Hepatocyte (in vitro differentiated cells): ENCODE measurements around the gene PCGF5. TPM values are rescaled to one million over a fixed set of nuclear protein-coding genes. Genes with fewer than 3 reads are reported as not detected.

ENCODE experiments used
- DNase-seq: peaks from one replicate; pipeline ENCODE4 v3.0.0-alpha.2; 2016; ENCODE audit warnings: low spot score
- H2AFZ ChIP-seq: fragments of 200-600 bp; sonication (generic); 2 replicates; pipeline ENCODE4 v1.6.0; 2016; ENCODE audit warnings: antibody characterized with exemption, mild to moderate bottlenecking
- H3K27ac ChIP-seq: fragments of 200-600 bp; sonication (generic); 2 replicates; pipeline ENCODE4 v1.5.1; 2016; ENCODE audit warnings: mild to moderate bottlenecking
- H3K27me3 ChIP-seq: fragments of 200-600 bp; sonication (generic); 2 replicates; pipeline ENCODE4 v1.6.1; 2016
- H3K36me3 ChIP-seq: fragments of 200-600 bp; sonication (generic); replicated peaks from 2 replicates; pipeline ENCODE4 v1.5.1; 2016; ENCODE audit warnings: low read depth; ENCODE audit not compliant: insufficient read depth
- H3K4me1 ChIP-seq: fragments of 200-600 bp; sonication (generic); 2 replicates; pipeline ENCODE4 v1.5.1; 2016; ENCODE audit warnings: mild to moderate bottlenecking, moderate library complexity; ENCODE audit not compliant: insufficient read depth
- H3K4me2 ChIP-seq: fragments of 200-600 bp; sonication (generic); 2 replicates; pipeline ENCODE4 v1.6.0; 2016
- H3K4me3 ChIP-seq: fragments of 200-600 bp; sonication (generic); 2 replicates; pipeline ENCODE4 v1.5.1; 2016; ENCODE audit warnings: mild to moderate bottlenecking
- H3K79me2 ChIP-seq: fragments of 200-600 bp; sonication (generic); 2 replicates; pipeline ENCODE4 v1.6.0; 2017; ENCODE audit warnings: mild to moderate bottlenecking
- H3K9me2 ChIP-seq: fragments of 200-600 bp; sonication (generic); replicated peaks from 2 replicates; pipeline ENCODE4 v1.6.0; 2017; ENCODE audit warnings: mild to moderate bottlenecking; ENCODE audit not compliant: insufficient read depth
- H3K9me3 ChIP-seq: fragments of 200-600 bp; sonication (generic); 2 replicates; pipeline ENCODE4 v1.5.1; 2016; ENCODE audit warnings: low read depth, mild to moderate bottlenecking
- H4K20me1 ChIP-seq: fragments of 200-600 bp; sonication (generic); 2 replicates; pipeline ENCODE4 v1.6.0; 2016; ENCODE audit warnings: mild to moderate bottlenecking; ENCODE audit not compliant: insufficient read depth, poor library complexity, severe bottlenecking
- CTCF ChIP-seq: fragments of 200-600 bp; sonication (generic); IDR thresholded peaks from 2 replicates; pipeline ENCODE4 v1.5.1; 2016; ENCODE audit warnings: antibody characterized with exemption, mild to moderate bottlenecking; ENCODE audit not compliant: poor library complexity
- EZH2 ChIP-seq: fragments of 200-600 bp; sonication (generic); IDR thresholded peaks from 2 replicates; pipeline ENCODE4 v1.6.1; 2016; ENCODE audit warnings: antibody characterized with exemption, mild to moderate bottlenecking, borderline replicate concordance
- EZH2phosphoT487 ChIP-seq: fragments of 200-600 bp; sonication (generic); IDR thresholded peaks from one replicate; pipeline ENCODE4 v1.6.1; 2018; ENCODE audit warnings: antibody characterized with exemption, mild to moderate bottlenecking, low read depth, moderate library complexity; ENCODE audit not compliant: unreplicated experiment, severe bottlenecking
- WGBS: methylation state at CpG from one replicate; pipeline ENCODE4 v1.1.6; 2016; ENCODE audit warnings: low lambda C conversion rate; ENCODE audit errors: missing lambda C conversion rate; 5-methylcytosine and 5-hydroxymethylcytosine counted together
- polyA plus RNA-seq: library from polyadenylated mRNA; unstranded; fragments of >200 nt; fragmentation: Nextera tagmentation; extraction: Ambion mirVana; gene quantifications from 2 replicates; pipeline ENCODE4 v1.2.1, GENCODE V29; 2016
- total RNA-seq: library from RNA; depleted of rRNA; stranded (reverse); fragments of >200 nt; gene quantifications from 2 replicates; pipeline ENCODE4 v1.2.3, GENCODE V29; 2014

PCGF5 gene
- total and polyA plus RNA-seq, 2 experiments from 2014 or later = 32.1 to 38.7 TPM

GRCh38 chr10:91295346-91295745, 74.9 kb downstream of the PCGF5 start:
- no peak overlapping the region for H3K27ac ChIP-seq
- H4K20me1 ChIP-seq = no peaks in the 10 kb centered on the region
- DNase-seq = no peak
- TF ChIP-seq EZH2 = no peak
- no peak for TF ChIP-seq EZH2phosphoT487
- no peak for TF ChIP-seq CTCF
- no peak overlapping the region for H2AFZ ChIP-seq
- no peaks in the 10 kb centered on the region for H3K9me2 ChIP-seq
- H3K79me2 ChIP-seq = no peaks in the 10 kb centered on the region
- 61% methylated on average over 6 of the region's 6 CpGs for WGBS
- no peaks in the 10 kb centered on the region for H3K36me3 ChIP-seq
- H3K4me3 ChIP-seq = no peak overlapping the region
- no peaks in the 10 kb centered on the region for H3K9me3 ChIP-seq
- no peaks in the 10 kb centered on the region for H3K27me3 ChIP-seq
- H3K4me1 ChIP-seq = no peaks in the 10 kb centered on the region
- no peak overlapping the region for H3K4me2 ChIP-seq

GRCh38 chr10:91296471-91296870, 76.0 kb downstream of the PCGF5 start:
- Histone ChIP-seq H4K20me1 (no peaks in the 10 kb centered on the region), H3K4me2 (no peak overlapping the region), H3K27me3 (no peaks in the 10 kb centered on the region), H3K27ac (no peak overlapping the region), H3K79me2 (no peaks in the 10 kb centered on the region), H3K4me1 (no peaks in the 10 kb centered on the region), H3K4me3 (no peak overlapping the region), H3K9me2 (no peaks in the 10 kb centered on the region), H3K36me3 (no peaks in the 10 kb centered on the region), H3K9me3 (no peaks in the 10 kb centered on the region), H2AFZ (no peak overlapping the region)
- TF ChIP-seq EZH2phosphoT487 (no peak), CTCF (peak; percentile 24)
- no peak for DNase-seq
- WGBS = 49% methylated on average over 2 of the region's 2 CpGs

GRCh38 chr10:91298224-91298871, 77.9 kb downstream of the PCGF5 start:
- WGBS = 6% methylated on average over 23 of the region's 23 CpGs
- Histone ChIP-seq H3K4me3 (peak overlapping the region; percentile 11), H2AFZ (peak overlapping the region; percentile 86), H3K27ac (peak overlapping the region; percentile 14), H3K9me3 (no peaks in the 10 kb centered on the region), H4K20me1 (no peaks in the 10 kb centered on the region), H3K4me1 (no peaks in the 10 kb centered on the region), H3K36me3 (no peaks in the 10 kb centered on the region), H3K9me2 (no peaks in the 10 kb centered on the region), H3K79me2 (no peaks in the 10 kb centered on the region), H3K27me3 (no peaks in the 10 kb centered on the region), H3K4me2 (peak overlapping the region; percentile 79)
- peak; percentile 87 for DNase-seq
- TF ChIP-seq CTCF (peak; percentile 92), EZH2 (no peak)
